OCI-LY3 (cell line): ENCODE measurements around the gene RUNX3.

Source experiments
- CTCF ChIP-seq: fragments of 200-600, 300-600 bp; sonication (generic); IDR thresholded peaks from 2 replicates; pipeline ENCODE4 v1.5.1; 2014; ENCODE audit warnings: antibody characterized with exemption, low read length, low read depth
- EZH2phosphoT487 ChIP-seq: fragments of 200-600 bp; shearing (Covaris generic); IDR thresholded peaks from 2 replicates; pipeline ENCODE4 v1.6.1; 2018; ENCODE audit warnings: antibody characterized with exemption, mixed run types, low read depth

DNA sequence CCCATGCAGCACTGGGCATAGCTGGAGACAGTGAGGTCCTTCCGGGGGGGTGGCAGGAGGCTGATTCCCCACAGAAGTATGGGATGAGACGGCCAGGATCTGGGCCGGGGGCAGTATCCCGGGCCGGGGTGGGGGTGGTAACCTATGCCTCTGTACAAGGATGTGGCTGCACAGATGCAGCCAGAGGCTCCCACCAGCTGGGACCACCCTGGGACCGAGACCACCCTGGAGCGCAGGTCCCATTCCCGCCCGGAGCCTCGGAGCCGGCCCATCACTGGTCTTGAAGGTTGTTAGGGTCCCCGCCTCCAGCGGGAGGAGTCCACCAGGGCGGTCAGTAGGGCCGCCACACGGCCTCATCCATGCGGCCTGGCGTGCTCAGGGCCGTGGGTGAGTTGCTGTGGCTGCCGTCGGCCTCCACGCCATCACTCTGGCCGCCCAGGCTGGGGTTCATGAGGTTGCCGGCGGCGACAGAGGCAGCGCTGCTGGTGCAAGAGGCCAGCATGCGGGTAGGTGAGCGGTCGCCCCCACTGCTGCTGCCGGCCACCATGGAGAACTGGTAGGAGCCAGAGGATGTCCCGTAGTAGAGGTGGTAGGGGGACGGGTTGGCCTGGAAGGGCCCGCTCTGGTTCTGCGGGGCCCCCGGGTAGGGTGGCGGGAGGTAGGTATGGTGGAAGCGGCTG lies 28.1 kb downstream of the RUNX3 start:
- TF ChIP-seq EZH2phosphoT487 (no peak), CTCF (no peak)
